Breast epithelium (tissue), 3 donors: Measurements from ENCODE around the gene MAGIX.
A peak's percentile ranks its signal among the peaks of the same experiment; 100 is the strongest.

Experiments
- POLR2A ChIP-seq: fragments of 450-650 bp; IDR thresholded peaks from one replicate; pipeline ENCODE4 v1.6.1; 2016; ENCODE audit warnings: antibody characterized with exemption, mild to moderate bottlenecking, moderate library complexity
- POLR2AphosphoS5 ChIP-seq, 3 donors: sonication (generic); formaldehyde crosslinking; IDR thresholded peaks; one replicate each; pipeline ENCODE4 v1.6.1; 2017; ENCODE audit warnings: antibody characterized with exemption in 3 of 3
- TF ChIP-seq, protein P1 (sequence below), 3 donors: fragments of 450-650 bp; IDR thresholded peaks; one replicate each; pipeline ENCODE4 v1.5.1; 2016 to 2017; ENCODE audit warnings: antibody characterized with exemption in 3 of 3, mild to moderate bottlenecking in 3 of 3, moderate library complexity in 3 of 3

DNA sequence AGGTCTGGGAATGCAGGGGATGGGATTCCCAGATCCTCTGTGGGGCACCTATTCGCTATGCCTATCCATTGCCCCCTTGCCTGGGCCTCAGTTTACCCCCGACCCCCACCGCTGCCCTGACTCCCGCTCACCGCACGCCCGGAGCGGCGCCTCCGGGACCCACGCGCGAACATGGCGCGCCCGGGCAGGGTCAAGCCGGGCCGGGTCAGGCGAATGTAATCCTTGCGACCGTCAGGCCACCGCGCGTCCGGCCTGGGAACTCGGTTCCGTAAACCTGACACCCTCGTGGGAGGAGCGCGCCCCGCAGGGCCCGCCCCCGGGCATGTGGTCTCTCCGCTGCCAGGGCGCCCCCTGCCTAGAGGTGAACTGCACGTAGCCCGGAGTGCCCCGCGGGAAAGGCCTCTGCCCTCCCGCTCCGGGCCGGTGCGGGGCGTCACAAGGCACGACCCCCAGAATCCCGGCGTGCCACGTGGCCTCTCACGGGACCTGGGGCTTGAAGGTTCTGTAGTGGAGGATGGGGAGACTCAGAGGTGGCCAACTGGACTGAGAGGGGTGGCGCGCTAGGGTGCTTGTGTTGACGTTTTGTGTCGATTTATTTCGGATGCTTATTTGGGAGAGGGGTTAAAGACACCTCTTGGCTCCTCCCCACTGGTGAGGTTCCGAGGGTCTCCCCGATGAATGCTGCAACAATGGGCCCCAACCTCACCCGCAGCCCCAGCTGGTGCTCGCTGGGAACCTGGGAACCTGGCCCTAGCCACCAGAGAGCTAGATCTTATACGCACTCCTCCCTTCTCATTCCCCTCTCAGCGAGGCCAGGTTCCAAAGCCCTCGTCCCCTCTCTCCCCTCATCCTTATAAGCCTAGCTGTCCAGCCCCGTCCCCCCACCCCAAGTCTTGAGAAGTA is 23.8 kb downstream of the MAGIX start, which contains the start of gene PRICKLE3:
- TF ChIP-seq POLR2A (no peak), POLR2AphosphoS5 (IDR thresholded peaks at IDR 0.05) (peak; percentile 41 to 63 (median 42))
- TF ChIP-seq, protein P1, sequence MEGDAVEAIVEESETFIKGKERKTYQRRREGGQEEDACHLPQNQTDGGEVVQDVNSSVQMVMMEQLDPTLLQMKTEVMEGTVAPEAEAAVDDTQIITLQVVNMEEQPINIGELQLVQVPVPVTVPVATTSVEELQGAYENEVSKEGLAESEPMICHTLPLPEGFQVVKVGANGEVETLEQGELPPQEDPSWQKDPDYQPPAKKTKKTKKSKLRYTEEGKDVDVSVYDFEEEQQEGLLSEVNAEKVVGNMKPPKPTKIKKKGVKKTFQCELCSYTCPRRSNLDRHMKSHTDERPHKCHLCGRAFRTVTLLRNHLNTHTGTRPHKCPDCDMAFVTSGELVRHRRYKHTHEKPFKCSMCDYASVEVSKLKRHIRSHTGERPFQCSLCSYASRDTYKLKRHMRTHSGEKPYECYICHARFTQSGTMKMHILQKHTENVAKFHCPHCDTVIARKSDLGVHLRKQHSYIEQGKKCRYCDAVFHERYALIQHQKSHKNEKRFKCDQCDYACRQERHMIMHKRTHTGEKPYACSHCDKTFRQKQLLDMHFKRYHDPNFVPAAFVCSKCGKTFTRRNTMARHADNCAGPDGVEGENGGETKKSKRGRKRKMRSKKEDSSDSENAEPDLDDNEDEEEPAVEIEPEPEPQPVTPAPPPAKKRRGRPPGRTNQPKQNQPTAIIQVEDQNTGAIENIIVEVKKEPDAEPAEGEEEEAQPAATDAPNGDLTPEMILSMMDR (IDR thresholded peaks at IDR 0.05), result no peak
